Activated T-cell treated with anti-CD3 and anti-CD28 coated beads, Interleukin-2, amount 50 U/mL, for 24 hours (primary cell): ENCODE results near the gene ZNF225.
"Not testable (repeated sequence)": the region's sequence is repeated elsewhere in the genome, so short reads cannot be mapped to it uniquely, and the experiment has no call there.

Experiments
- DNase-seq: peaks from one replicate; pipeline ENCODE4 v3.0.0-alpha.2; 2020
- H3K27ac Mint-ChIP-seq: 2 replicates; pipeline ENCODE4 v1.8.0; 2020; ENCODE audit warnings: mild to moderate bottlenecking, mixed read lengths
- H3K27me3 Mint-ChIP-seq: 2 replicates; pipeline ENCODE4 v1.8.0; 2020; ENCODE audit warnings: mixed read lengths
- H3K36me3 Mint-ChIP-seq: 2 replicates; pipeline ENCODE4 v1.8.0; 2020; ENCODE audit warnings: low read depth, mixed read lengths
- H3K4me1 Mint-ChIP-seq: 2 replicates; pipeline ENCODE4 v1.8.0; 2020; ENCODE audit warnings: low read depth, mixed read lengths
- H3K4me3 Mint-ChIP-seq: 2 replicates; pipeline ENCODE4 v1.8.0; 2020; ENCODE audit warnings: mild to moderate bottlenecking, moderate library complexity, mixed read lengths
- H3K9me3 Mint-ChIP-seq: 2 replicates; pipeline ENCODE4 v1.8.0; 2020; ENCODE audit warnings: mixed read lengths

Gene ZNF225

GRCh38 chr19:44121162-44121561, 8.0 kb downstream of the ZNF225 start:
- peaks cover 94% of the 10 kb centered on the region for H3K36me3 Mint-ChIP-seq

GRCh38 chr19:44131955-44132354, 18.8 kb downstream of the ZNF225 start:
- H3K4me1 Mint-ChIP-seq, result no peaks in the 10 kb centered on the region
- no peaks in the 10 kb centered on the region for H3K27me3 Mint-ChIP-seq
- no peak overlapping the region for H3K4me3 Mint-ChIP-seq
- peaks cover 46% of the 10 kb centered on the region for H3K9me3 Mint-ChIP-seq
- peaks cover 17% of the 10 kb centered on the region for H3K36me3 Mint-ChIP-seq
- DNase-seq, result no peak
- H3K27ac Mint-ChIP-seq, result no peak overlapping the region

More at GRCh38 chr19:44121162-44121561, 8.0 kb downstream of the ZNF225 start:
- not testable (repeated sequence) for H3K27me3 Mint-ChIP-seq, DNase-seq, H3K27ac Mint-ChIP-seq, H3K4me3 Mint-ChIP-seq, H3K4me1 Mint-ChIP-seq
- peaks cover 60% of the 10 kb centered on the region for H3K9me3 Mint-ChIP-seq

- Mint-ChIP-seq H3K27ac (peak within 1 kb of the TSS; percentile 95), H3K9me3 (peaks cover 41% of the 10 kb centered on the region), H3K4me1 (peaks cover 23% of the 10 kb centered on the region), H3K4me3 (peak within 1 kb of the TSS; percentile 92), H3K27me3 (no peaks in the 10 kb centered on the region), H3K36me3 (peaks cover 49% of the 10 kb centered on the region)
- peak; percentile 82 for DNase-seq
These were observed 28.2 kb downstream of the ZNF225 start, which contains the start of gene ZNF234 for GRCh38 chr19:44141191-44142058. TSS of gene ZNF234 (plus strand) at chr19:44141554. CDS start at chr19:44144633, 3,079 bp downstream.

GRCh38 chr19:44142059-44142433, 28.8 kb downstream of the ZNF225 start:
- Mint-ChIP-seq H3K27ac (peak overlapping the region; percentile 95), H3K9me3 (peaks cover 38% of the 10 kb centered on the region), H3K4me1 (peaks cover 23% of the 10 kb centered on the region), H3K4me3 (peak overlapping the region; percentile 92), H3K27me3 (no peaks in the 10 kb centered on the region), H3K36me3 (peaks cover 54% of the 10 kb centered on the region)
- DNase-seq, result peak; percentile 47

GRCh38 chr19:44149776-44150175, 36.6 kb downstream of the ZNF225 start:
- no peak overlapping the region for H3K27ac Mint-ChIP-seq
- no peaks in the 10 kb centered on the region for H3K27me3 Mint-ChIP-seq
- no peaks in the 10 kb centered on the region for H3K4me1 Mint-ChIP-seq
- peaks cover 99% of the 10 kb centered on the region for H3K36me3 Mint-ChIP-seq
- H3K4me3 Mint-ChIP-seq, result no peak overlapping the region
- DNase-seq, result no peak
- peaks cover 54% of the 10 kb centered on the region for H3K9me3 Mint-ChIP-seq

- Mint-ChIP-seq H3K27me3 (no peaks in the 10 kb centered on the region), H3K9me3 (peaks cover 52% of the 10 kb centered on the region), H3K27ac (no peak overlapping the region), H3K4me3 (no peak overlapping the region), H3K4me1 (no peaks in the 10 kb centered on the region), H3K36me3 (peaks cover 96% of the 10 kb centered on the region)
- DNase-seq, result no peak
These were observed 38.3 kb downstream of the ZNF225 start for GRCh38 chr19:44151491-44151890.

GRCh38 chr19:44156475-44156874, 43.3 kb downstream of the ZNF225 start:
- DNase-seq, result no peak
- Mint-ChIP-seq H3K27ac (no peak overlapping the region), H3K4me3 (no peak overlapping the region), H3K36me3 (peaks cover 77% of the 10 kb centered on the region), H3K27me3 (no peaks in the 10 kb centered on the region), H3K9me3 (peaks cover 63% of the 10 kb centered on the region), H3K4me1 (no peaks in the 10 kb centered on the region)

- Mint-ChIP-seq H3K9me3 (peaks cover 62% of the 10 kb centered on the region), H3K4me1 (peaks cover 37% of the 10 kb centered on the region), H3K27me3 (no peaks in the 10 kb centered on the region), H3K36me3 (peaks cover 57% of the 10 kb centered on the region), H3K27ac (no peak overlapping the region), H3K4me3 (no peak overlapping the region)
- DNase-seq, result no peak
These were observed 50.6 kb downstream of the ZNF225 start for GRCh38 chr19:44163789-44164188.

- Mint-ChIP-seq H3K27me3 (no peaks in the 10 kb centered on the region), H3K27ac (peak overlapping the region; percentile 97), H3K4me1 (peaks cover 37% of the 10 kb centered on the region), H3K4me3 (peak overlapping the region; percentile 91), H3K9me3 (peaks cover 63% of the 10 kb centered on the region), H3K36me3 (peaks cover 59% of the 10 kb centered on the region)
- no peak for DNase-seq
These were observed 51.1 kb downstream of the ZNF225 start for GRCh38 chr19:44164327-44164672.

- Mint-ChIP-seq H3K36me3 (peaks cover 61% of the 10 kb centered on the region), H3K27ac (peak within 1 kb of the TSS; percentile 97), H3K9me3 (peaks cover 65% of the 10 kb centered on the region), H3K4me3 (peak within 1 kb of the TSS; percentile 91), H3K4me1 (peaks cover 37% of the 10 kb centered on the region), H3K27me3 (no peaks in the 10 kb centered on the region)
- peak; percentile 84 for DNase-seq
These were observed 51.7 kb downstream of the ZNF225 start, which contains the start of gene ZNF226 for GRCh38 chr19:44164673-44165512. TSS of gene ZNF226 (plus strand) at chr19:44165100. CDS start at chr19:44170081, 4,981 bp downstream.

- H3K27ac Mint-ChIP-seq, DNase-seq, H3K4me3 Mint-ChIP-seq, H3K27me3 Mint-ChIP-seq: not testable (repeated sequence)
- Mint-ChIP-seq H3K4me1 (peaks cover 23% of the 10 kb centered on the region), H3K9me3 (peaks cover 75% of the 10 kb centered on the region), H3K36me3 (peaks cover 95% of the 10 kb centered on the region)
These were observed 57.5 kb downstream of the ZNF225 start for GRCh38 chr19:44170660-44171059.

GRCh38 chr19:44176590-44176989, 63.4 kb downstream of the ZNF225 start:
- Mint-ChIP-seq H3K4me1 (no peaks in the 10 kb centered on the region), H3K4me3 (no peak overlapping the region), H3K36me3 (peaks cover 81% of the 10 kb centered on the region), H3K9me3 (peaks cover 86% of the 10 kb centered on the region), H3K27ac (no peak overlapping the region), H3K27me3 (no peaks in the 10 kb centered on the region)
- DNase-seq, result no peak

GRCh38 chr19:44180968-44181367, 67.8 kb downstream of the ZNF225 start:
- Mint-ChIP-seq H3K27ac (no peak overlapping the region), H3K4me1 (no peaks in the 10 kb centered on the region), H3K27me3 (no peaks in the 10 kb centered on the region), H3K36me3 (peaks cover 42% of the 10 kb centered on the region), H3K9me3 (peaks cover 84% of the 10 kb centered on the region), H3K4me3 (no peak overlapping the region)
- DNase-seq, result no peak

- Mint-ChIP-seq H3K4me3 (no peak overlapping the region), H3K27me3 (no peaks in the 10 kb centered on the region), H3K36me3 (peaks cover 33% of the 10 kb centered on the region), H3K4me1 (no peaks in the 10 kb centered on the region), H3K9me3 (peaks cover 81% of the 10 kb centered on the region), H3K27ac (no peak overlapping the region)
- DNase-seq, result no peak
These were observed 68.9 kb downstream of the ZNF225 start for GRCh38 chr19:44182145-44182544.
